IPS-20b (cell line): ENCODE results near the gene MRPL16.
"Not testable (repeated sequence)": the region's sequence is repeated elsewhere in the genome, so short reads cannot be mapped to it uniquely, and the experiment has no call there.

ENCODE experiments used
- H3K27ac ChIP-seq: one replicate; pipeline ENCODE4 v1.5.1; 2013; ENCODE audit warnings: low read length
- H3K27me3 ChIP-seq: 2 replicates; pipeline ENCODE4 v1.6.1; 2013; ENCODE audit warnings: mild to moderate bottlenecking, low read length, inconsistent platforms; ENCODE audit not compliant: insufficient read depth
- H3K36me3 ChIP-seq: 2 replicates; pipeline ENCODE4 v1.6.1; 2013; ENCODE audit warnings: low read depth, mild to moderate bottlenecking, inconsistent platforms, low read length, moderate library complexity; ENCODE audit not compliant: insufficient read depth
- H3K4me1 ChIP-seq: 2 replicates; pipeline ENCODE4 v1.6.1; 2013; ENCODE audit warnings: mild to moderate bottlenecking, control low read depth, inconsistent platforms, low read length, moderate library complexity; ENCODE audit not compliant: insufficient read depth
- H3K4me3 ChIP-seq: 2 replicates; pipeline ENCODE4 v1.5.1; 2013; ENCODE audit warnings: mild to moderate bottlenecking, low read length, inconsistent platforms
- H3K9ac ChIP-seq: 2 replicates; pipeline ENCODE4 v1.6.1; 2013; ENCODE audit warnings: low read depth, mild to moderate bottlenecking, inconsistent platforms, low read length, moderate library complexity
- H3K9me3 ChIP-seq: 2 replicates; pipeline ENCODE4 v1.6.1; 2013; ENCODE audit warnings: mild to moderate bottlenecking, low read depth, low read length, inconsistent platforms; ENCODE audit not compliant: insufficient read depth

MRPL16 gene

GRCh38 chr11:59810189-59810910 lies at the start of gene MRPL16:
TSS of gene MRPL16 (minus strand) at chr11:59810778. CDS start at chr11:59810658, 120 bp downstream.
- H3K36me3 ChIP-seq = peaks cover 37% of the 10 kb centered on the region
- peak within 1 kb of the TSS; percentile 79 for H3K27ac ChIP-seq
- peak within 1 kb of the TSS; percentile 100 for H3K4me3 ChIP-seq
- H3K27me3 ChIP-seq = no peaks in the 10 kb centered on the region
- H3K9me3 ChIP-seq = no peaks in the 10 kb centered on the region
- H3K4me1 ChIP-seq = peaks cover 18% of the 10 kb centered on the region; the same call in 1 of the 2 replicates
- peak within 1 kb of the TSS; percentile 97 for H3K9ac ChIP-seq

- H3K4me1 ChIP-seq = peaks cover 13% of the 10 kb centered on the region
- H3K36me3 ChIP-seq = no peaks in the 10 kb centered on the region
- no peaks in the 10 kb centered on the region for H3K27me3 ChIP-seq
- no peaks in the 10 kb centered on the region for H3K9me3 ChIP-seq
- H3K27ac ChIP-seq = no peak overlapping the region
- H3K9ac ChIP-seq = no peak overlapping the region
- no peak overlapping the region for H3K4me3 ChIP-seq
Observed at GRCh38 chr11:59859673-59860072, 49.1 kb upstream of the MRPL16 start.

- Histone ChIP-seq H3K9me3 (no peaks in the 10 kb centered on the region), H3K27me3 (no peaks in the 10 kb centered on the region), H3K4me3 (no peak overlapping the region), H3K27ac (no peak overlapping the region), H3K9ac (no peak overlapping the region), H3K4me1 (peaks cover 15% of the 10 kb centered on the region), H3K36me3 (no peaks in the 10 kb centered on the region)
Observed at GRCh38 chr11:59857439-59858434, 47.2 kb upstream of the MRPL16 start.

GRCh38 chr11:59854871-59855270 lies 44.3 kb upstream of the MRPL16 start:
- Histone ChIP-seq H3K27me3 (no peaks in the 10 kb centered on the region), H3K4me1 (peaks cover 15% of the 10 kb centered on the region), H3K9me3 (no peaks in the 10 kb centered on the region), H3K36me3 (no peaks in the 10 kb centered on the region), H3K27ac (no peak overlapping the region), H3K4me3 (no peak overlapping the region), H3K9ac (no peak overlapping the region)

- H3K27me3 ChIP-seq = not testable (repeated sequence)
Observed at GRCh38 chr11:59851416-59851815, 40.8 kb upstream of the MRPL16 start.

GRCh38 chr11:59849551-59849950 lies 39.0 kb upstream of the MRPL16 start:
- H3K4me3 ChIP-seq, H3K9ac ChIP-seq, H3K27ac ChIP-seq, H3K4me1 ChIP-seq, H3K27me3 ChIP-seq, H3K9me3 ChIP-seq, H3K36me3 ChIP-seq: not testable (repeated sequence)

More at GRCh38 chr11:59851416-59851815, 40.8 kb upstream of the MRPL16 start:
- not testable (repeated sequence) for H3K9me3 ChIP-seq, H3K4me3 ChIP-seq, H3K4me1 ChIP-seq, H3K9ac ChIP-seq, H3K36me3 ChIP-seq, H3K27ac ChIP-seq

GRCh38 chr11:59849129-59849528 lies 38.6 kb upstream of the MRPL16 start:
- H3K27ac ChIP-seq = no peak overlapping the region
- H3K4me3 ChIP-seq = no peak overlapping the region
- H3K4me1 ChIP-seq = peaks cover 5% of the 10 kb centered on the region; the same call in 1 of the 2 replicates
- no peaks in the 10 kb centered on the region for H3K36me3 ChIP-seq
- no peaks in the 10 kb centered on the region for H3K9me3 ChIP-seq
- H3K9ac ChIP-seq = no peak overlapping the region
- no peaks in the 10 kb centered on the region for H3K27me3 ChIP-seq

GRCh38 chr11:59848439-59848838 lies 37.9 kb upstream of the MRPL16 start:
- not testable (repeated sequence) for H3K9ac ChIP-seq, H3K36me3 ChIP-seq, H3K4me1 ChIP-seq, H3K27ac ChIP-seq, H3K27me3 ChIP-seq, H3K9me3 ChIP-seq, H3K4me3 ChIP-seq

- Histone ChIP-seq H3K4me1 (peaks cover 5% of the 10 kb centered on the region; the same call in 1 of the 2 replicates), H3K27ac (no peak overlapping the region), H3K4me3 (no peak overlapping the region), H3K36me3 (no peaks in the 10 kb centered on the region), H3K27me3 (no peaks in the 10 kb centered on the region), H3K9me3 (no peaks in the 10 kb centered on the region), H3K9ac (no peak overlapping the region)
Observed at GRCh38 chr11:59847626-59848025, 37.0 kb upstream of the MRPL16 start.

GRCh38 chr11:59846556-59846955 lies 36.0 kb upstream of the MRPL16 start:
- peaks cover 5% of the 10 kb centered on the region; the same call in 1 of the 2 replicates for H3K4me1 ChIP-seq
- no peaks in the 10 kb centered on the region for H3K36me3 ChIP-seq
- H3K9me3 ChIP-seq = no peaks in the 10 kb centered on the region
- no peaks in the 10 kb centered on the region for H3K27me3 ChIP-seq
- H3K9ac ChIP-seq = no peak overlapping the region
- H3K4me3 ChIP-seq = no peak overlapping the region
- H3K27ac ChIP-seq = no peak overlapping the region

GRCh38 chr11:59845399-59845798 lies 34.8 kb upstream of the MRPL16 start, which contains the start of gene CBLIF:
TSS of gene CBLIF (minus strand) at chr11:59845499. CDS start at chr11:59845453, 46 bp downstream.
- H3K9ac ChIP-seq = no peak within 1 kb of the TSS
- no peak within 1 kb of the TSS for H3K27ac ChIP-seq
- no peaks in the 10 kb centered on the region for H3K27me3 ChIP-seq
- no peaks in the 10 kb centered on the region for H3K36me3 ChIP-seq
- peaks cover 5% of the 10 kb centered on the region; the same call in 1 of the 2 replicates for H3K4me1 ChIP-seq
- no peak within 1 kb of the TSS for H3K4me3 ChIP-seq
- H3K9me3 ChIP-seq = no peaks in the 10 kb centered on the region
